SK-N-SH (cell line): Measurements from ENCODE around the gene RAB17. TPM values are rescaled to one million over a fixed set of nuclear protein-coding genes. Genes with fewer than 3 reads are reported as not detected.

Experiments used
- CTCF ChIA-PET: fragments of 300-600, 350-600 bp; formaldehyde crosslinking; extraction: SDS; loops from one replicate; lab custom pipeline; 2021; lab: Yijun Ruan, JAX
- POLR2A ChIA-PET: fragments of 350-600 bp; sonication (Branson Sonifier 250); formaldehyde crosslinking; extraction: SDS; loops from one replicate; lab custom pipeline; 2020; ENCODE audit warnings: antibody characterized with exemption, inconsistent platforms; lab: Yijun Ruan, JAX
- DNase-seq: peaks from one replicate; pipeline ENCODE4 v3.0.0; 2012
- H2AFZ ChIP-seq: fragments of 200-600 bp; sonication (generic); 2 replicates; pipeline ENCODE4 v1.8.1; 2016; ENCODE audit warnings: antibody characterized with exemption, mild to moderate bottlenecking, low read depth
- H3F3A ChIP-seq: fragments of 200-600 bp; sonication (generic); replicated peaks from 2 replicates; pipeline ENCODE3; 2016; ENCODE audit warnings: antibody characterized with exemption, mild to moderate bottlenecking; ENCODE audit not compliant: insufficient read depth
- H3K27ac ChIP-seq, 2 experiments: fragments of 200-500 bp in 1 of 2; fragments of 200-600 bp in 1 of 2; sonication (Bioruptor generic) in 1 of 2; sonication (generic), shearing (Covaris generic) in 1 of 2; 2 replicates each; pipeline versions ENCODE4 v1.5.1 to v1.6.1; 2014 to 2016; ENCODE audit warnings: low read depth in 2 of 2, inconsistent platforms in 1 of 2, low read length in 1 of 2, mild to moderate bottlenecking in 1 of 2, mixed read lengths in 1 of 2
- H3K27me3 ChIP-seq: fragments of 200-600 bp; sonication (generic), shearing (Covaris generic); 2 replicates; pipeline ENCODE4 v1.6.1; 2016; ENCODE audit warnings: mixed run types; ENCODE audit not compliant: insufficient read depth
- H3K36me3 ChIP-seq, 2 experiments: fragments of 200-500 bp in 1 of 2; fragments of 200-600 bp in 1 of 2; sonication (Bioruptor generic) in 1 of 2; sonication (generic) in 1 of 2; replicated peaks in 1 of 2; 2 replicates each; pipeline versions ENCODE3 to v1.5.1; 2014 to 2016; ENCODE audit warnings: low read length in 1 of 2, mild to moderate bottlenecking in 1 of 2; ENCODE audit not compliant: insufficient read depth in 2 of 2, control insufficient read depth in 1 of 2
- H3K4me1 ChIP-seq, 2 experiments: fragments of 200-500 bp in 1 of 2; fragments of 200-600 bp in 1 of 2; sonication (Bioruptor generic) in 1 of 2; sonication (generic), shearing (Covaris generic) in 1 of 2; 2 replicates each; pipeline versions ENCODE4 v1.5.1 to v1.6.1; 2014 to 2016; ENCODE audit warnings: low read depth in 1 of 2, low read length in 1 of 2, mixed run types in 1 of 2; ENCODE audit not compliant: insufficient read depth in 2 of 2, control insufficient read depth in 1 of 2
- H3K4me2 ChIP-seq: fragments of 200-600 bp; sonication (generic), shearing (Covaris generic); 2 replicates; pipeline ENCODE4 v1.6.1; 2017; ENCODE audit warnings: mixed run types
- H3K4me3 ChIP-seq, 2 experiments: fragments of 200-500 bp in 1 of 2; fragments of 200-600 bp in 1 of 2; sonication (Bioruptor generic) in 1 of 2; sonication (generic), shearing (Covaris generic) in 1 of 2; 2 replicates each; pipeline versions ENCODE4 v1.5.1 to v1.8.1; 2014 to 2016; ENCODE audit warnings: low read depth in 2 of 2, inconsistent platforms in 1 of 2, low read length in 1 of 2, mild to moderate bottlenecking in 1 of 2, mixed read lengths in 1 of 2, moderate library complexity in 1 of 2
- H3K79me2 ChIP-seq: fragments of 200-600 bp; sonication (generic); 2 replicates; pipeline ENCODE4 v1.8.1; 2017; ENCODE audit warnings: mild to moderate bottlenecking; ENCODE audit not compliant: insufficient read depth
- H3K9ac ChIP-seq: fragments of 200-600 bp; sonication (generic); 2 replicates; pipeline ENCODE4 v1.6.1; 2017; ENCODE audit warnings: mixed run types
- H3K9me2 ChIP-seq: fragments of 200-600 bp; sonication (generic); 2 replicates; pipeline ENCODE4 v1.6.1; 2017; ENCODE audit warnings: mixed run types
- H3K9me3 ChIP-seq: fragments of 200-600 bp; sonication (generic); 2 replicates; pipeline ENCODE4 v1.6.1; 2017; ENCODE audit warnings: mixed run types, mild to moderate bottlenecking, moderate library complexity
- H4K20me1 ChIP-seq: fragments of 200-600 bp; sonication (generic); 2 replicates; pipeline ENCODE4 v1.6.1; 2017; ENCODE audit warnings: mild to moderate bottlenecking, mixed run types; ENCODE audit not compliant: insufficient read depth
- CHD2 ChIP-seq: fragments of 150-350 bp; IDR thresholded peaks from 2 replicates; pipeline ENCODE4 v1.6.1; 2018; ENCODE audit warnings: low read length; ENCODE audit not compliant: partially characterized antibody
- ELF1 ChIP-seq: IDR thresholded peaks from 2 replicates; pipeline ENCODE4 v1.4.0; 2012
- EP300 ChIP-seq, 2 experiments: IDR thresholded peaks; 2 replicates each; pipeline versions ENCODE4 v1.4.0 to v1.6.1; 2012; ENCODE audit warnings: borderline replicate concordance in 1 of 2, low read depth in 1 of 2, low read length in 1 of 2
- EZH2phosphoT487 ChIP-seq: fragments of 200-600 bp; sonication (generic); IDR thresholded peaks from 2 replicates; pipeline ENCODE4 v1.6.1; 2017; ENCODE audit warnings: low read depth, mixed run types, mild to moderate bottlenecking, antibody characterized with exemption, moderate library complexity, borderline replicate concordance
- FOXM1 ChIP-seq: IDR thresholded peaks from 2 replicates; pipeline ENCODE4 v1.4.0; 2012; ENCODE audit warnings: low read depth, mild to moderate bottlenecking
- GABPA ChIP-seq: IDR thresholded peaks from 2 replicates; pipeline ENCODE4 v1.4.0; 2012; ENCODE audit warnings: low read depth, mild to moderate bottlenecking
- GATA2 ChIP-seq: sonication (generic); formaldehyde crosslinking; IDR thresholded peaks from 2 replicates; pipeline ENCODE4 v1.5.0; 2020; ENCODE audit warnings: mild to moderate bottlenecking, missing genetic modification reagents
- JUND ChIP-seq: IDR thresholded peaks from 2 replicates; pipeline ENCODE4 v1.4.0; 2012
- MEF2A ChIP-seq: IDR thresholded peaks from 2 replicates; pipeline ENCODE4 v1.4.0; 2012; ENCODE audit warnings: low read depth, borderline replicate concordance
- NFIC ChIP-seq: IDR thresholded peaks from 2 replicates; pipeline ENCODE4 v1.4.0; 2012; ENCODE audit warnings: borderline replicate concordance
- NRF1 ChIP-seq: IDR thresholded peaks from 2 replicates; pipeline ENCODE4 v1.6.1; 2012; ENCODE audit warnings: low read depth, mild to moderate bottlenecking, low read length
- POLR2AphosphoS5 ChIP-seq: IDR thresholded peaks from 2 replicates; pipeline ENCODE4 v1.6.1; 2012; ENCODE audit warnings: low read depth, low read length
- RAD21 ChIP-seq: IDR thresholded peaks from 2 replicates; pipeline ENCODE4 v1.6.1; 2012; ENCODE audit warnings: mild to moderate bottlenecking, low read length
- RCOR1 ChIP-seq: fragments of 150-350 bp; IDR thresholded peaks from 2 replicates; pipeline ENCODE4 v1.6.1; 2017; ENCODE audit warnings: antibody characterized with exemption, low read length
- RFX5 ChIP-seq: IDR thresholded peaks from 2 replicates; pipeline ENCODE4 v1.6.1; 2012; ENCODE audit warnings: mild to moderate bottlenecking, improper control_type of control experiment, low read length
- RXRA ChIP-seq: IDR thresholded peaks from 2 replicates; pipeline ENCODE4 v1.4.0; 2012; ENCODE audit warnings: low read depth, mild to moderate bottlenecking, borderline replicate concordance
- SIN3A ChIP-seq: IDR thresholded peaks from 2 replicates; pipeline ENCODE4 v1.6.1; 2012; ENCODE audit warnings: low read depth, mild to moderate bottlenecking, low read length, moderate library complexity, borderline replicate concordance
- SMC3 ChIP-seq: IDR thresholded peaks from 2 replicates; pipeline ENCODE4 v1.6.1; 2012; ENCODE audit warnings: low read depth, low read length, improper control_type of control experiment
- TAF1 ChIP-seq: IDR thresholded peaks from 2 replicates; pipeline ENCODE4 v1.6.1; 2012; ENCODE audit warnings: low read depth, mild to moderate bottlenecking, low read length, moderate library complexity, borderline replicate concordance
- TCF12 ChIP-seq: IDR thresholded peaks from 2 replicates; pipeline ENCODE4 v1.4.0; 2012
- TEAD4 ChIP-seq: IDR thresholded peaks from 2 replicates; pipeline ENCODE4 v1.4.0; 2012; ENCODE audit warnings: mild to moderate bottlenecking, borderline replicate concordance; ENCODE audit not compliant: insufficient read depth
- WGBS: methylation state at CpG from one replicate; pipeline ENCODE4 v1.1.6; 2017; ENCODE audit warnings: low lambda C conversion rate; 5-methylcytosine and 5-hydroxymethylcytosine counted together
- polyA plus RNA-seq, 3 experiments: library from polyadenylated mRNA; depleted of rRNA; stranded (reverse); fragments of >200 nt; gene quantifications; 2 replicates each; pipeline ENCODE4 v1.2.3, GENCODE V29; 2012
- TF ChIP-seq, protein P1 (sequence below): IDR thresholded peaks from 2 replicates; pipeline ENCODE4 v1.4.0; 2012; ENCODE audit warnings: low read depth, borderline replicate concordance
- TF ChIP-seq, protein P2 (sequence below): IDR thresholded peaks from 2 replicates; pipeline ENCODE4 v1.4.0; 2012; ENCODE audit warnings: low read depth, borderline replicate concordance
- TF ChIP-seq, protein P3 (sequence below): IDR thresholded peaks from 2 replicates; pipeline ENCODE4 v1.4.0; 2012; ENCODE audit warnings: low read depth
- TF ChIP-seq, protein P4 (sequence below): IDR thresholded peaks from 2 replicates; pipeline ENCODE4; 2012
- TF ChIP-seq, protein P5 (sequence below): fragments of 150-350 bp; IDR thresholded peaks from 2 replicates; pipeline ENCODE4 v1.6.1; 2017; ENCODE audit warnings: antibody characterized with exemption, low read length, low read depth, borderline replicate concordance
- TF ChIP-seq, protein P6 (sequence below): IDR thresholded peaks from 2 replicates; pipeline ENCODE4 v1.6.1; 2012; ENCODE audit warnings: mild to moderate bottlenecking, low read depth, low read length, moderate library complexity

RAB17 gene
- polyA plus RNA-seq, 1 of the 3 experiments (the other 2 are of a cell fraction): 0.10 TPM

DNA sequence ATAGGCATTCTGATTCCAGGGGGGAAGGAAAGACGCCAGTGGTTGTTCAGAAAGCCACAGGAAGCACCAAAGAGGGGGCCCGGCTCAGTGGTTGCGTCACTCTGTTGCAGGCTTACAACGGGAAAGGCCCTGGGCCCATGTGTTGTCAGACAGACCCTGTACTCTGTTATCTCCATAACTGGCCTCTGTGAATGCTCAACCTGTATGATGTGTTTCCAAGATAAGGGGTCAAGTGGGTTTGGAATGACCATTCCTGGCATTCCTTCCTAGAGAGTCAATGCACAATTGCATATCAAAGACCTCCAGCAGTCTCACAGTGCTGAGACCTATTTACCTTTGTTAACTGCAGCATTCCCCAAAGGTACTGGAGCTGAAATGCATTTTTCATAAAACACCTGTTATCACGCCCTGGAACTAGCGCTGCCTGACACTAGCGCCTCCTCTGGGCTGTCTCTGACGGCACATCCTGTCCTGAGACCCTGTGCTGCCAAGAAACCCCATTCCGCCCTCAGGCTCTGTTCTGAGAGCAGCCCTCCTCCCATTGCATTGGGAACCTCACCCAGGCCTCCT, 23.7 kb upstream of the RAB17 start:
- Histone ChIP-seq H3K4me3 (no peak overlapping the region), H3K4me1 (peaks cover 20 to 41% of the 10 kb centered on the region in 2 experiments), H3K27ac (peak overlapping the region; percentile 11 to 96; a peak in 3 of 4 replicates), H3K9ac (no peak overlapping the region), H2AFZ (no peak overlapping the region), H3K79me2 (no peaks in the 10 kb centered on the region), H4K20me1 (no peaks in the 10 kb centered on the region), H3K36me3 (no peaks in the 10 kb centered on the region), H3K9me3 (no peaks in the 10 kb centered on the region), H3F3A (peaks cover 40% of the 10 kb centered on the region), H3K4me2 (no peak overlapping the region), H3K27me3 (no peaks in the 10 kb centered on the region), H3K9me2 (no peaks in the 10 kb centered on the region)
- ChIA-PET POLR2A (no interaction called here), CTCF (interaction anchor here (0.7 to 1.5 kb wide), 4 partner anchors 8 to 26 kb away, joined by 3 to 4 read pairs (median 3); no protein-coding TSS in a partner anchor)
- 65% methylated on average over 6 of the region's 9 CpGs for WGBS
- no peak for DNase-seq
- TF ChIP-seq JUND: peak; percentile 46
- TF ChIP-seq NRF1: no peak
- TF ChIP-seq ELF1: no peak
- TF ChIP-seq, protein P1, sequence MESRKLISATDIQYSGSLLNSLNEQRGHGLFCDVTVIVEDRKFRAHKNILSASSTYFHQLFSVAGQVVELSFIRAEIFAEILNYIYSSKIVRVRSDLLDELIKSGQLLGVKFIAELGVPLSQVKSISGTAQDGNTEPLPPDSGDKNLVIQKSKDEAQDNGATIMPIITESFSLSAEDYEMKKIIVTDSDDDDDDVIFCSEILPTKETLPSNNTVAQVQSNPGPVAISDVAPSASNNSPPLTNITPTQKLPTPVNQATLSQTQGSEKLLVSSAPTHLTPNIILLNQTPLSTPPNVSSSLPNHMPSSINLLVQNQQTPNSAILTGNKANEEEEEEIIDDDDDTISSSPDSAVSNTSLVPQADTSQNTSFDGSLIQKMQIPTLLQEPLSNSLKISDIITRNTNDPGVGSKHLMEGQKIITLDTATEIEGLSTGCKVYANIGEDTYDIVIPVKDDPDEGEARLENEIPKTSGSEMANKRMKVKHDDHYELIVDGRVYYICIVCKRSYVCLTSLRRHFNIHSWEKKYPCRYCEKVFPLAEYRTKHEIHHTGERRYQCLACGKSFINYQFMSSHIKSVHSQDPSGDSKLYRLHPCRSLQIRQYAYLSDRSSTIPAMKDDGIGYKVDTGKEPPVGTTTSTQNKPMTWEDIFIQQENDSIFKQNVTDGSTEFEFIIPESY: no peak
- peak; percentile 87 for TF ChIP-seq TCF12
- no peak for TF ChIP-seq MEF2A
- TF ChIP-seq, protein P2, sequence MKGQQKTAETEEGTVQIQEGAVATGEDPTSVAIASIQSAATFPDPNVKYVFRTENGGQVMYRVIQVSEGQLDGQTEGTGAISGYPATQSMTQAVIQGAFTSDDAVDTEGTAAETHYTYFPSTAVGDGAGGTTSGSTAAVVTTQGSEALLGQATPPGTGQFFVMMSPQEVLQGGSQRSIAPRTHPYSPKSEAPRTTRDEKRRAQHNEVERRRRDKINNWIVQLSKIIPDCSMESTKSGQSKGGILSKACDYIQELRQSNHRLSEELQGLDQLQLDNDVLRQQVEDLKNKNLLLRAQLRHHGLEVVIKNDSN: no peak
- no peak for TF ChIP-seq SIN3A
- TF ChIP-seq FOXM1: no peak
- peak; percentile 49; the same call in 1 of the 2 replicates for TF ChIP-seq POLR2AphosphoS5
- no peak for TF ChIP-seq GABPA
- peak; percentile 38; the same call in 1 of the 2 replicates for TF ChIP-seq NFIC
- TF ChIP-seq RCOR1: no peak
- peak; percentile 83; the same call in 1 of the 2 replicates for TF ChIP-seq RXRA
- peak; percentile 70; the same call in 1 of the 2 replicates for TF ChIP-seq TEAD4
- no peak for TF ChIP-seq TAF1
- TF ChIP-seq RFX5: no peak
- TF ChIP-seq SMC3: no peak
- no peak for TF ChIP-seq EZH2phosphoT487
- TF ChIP-seq, protein P3, sequence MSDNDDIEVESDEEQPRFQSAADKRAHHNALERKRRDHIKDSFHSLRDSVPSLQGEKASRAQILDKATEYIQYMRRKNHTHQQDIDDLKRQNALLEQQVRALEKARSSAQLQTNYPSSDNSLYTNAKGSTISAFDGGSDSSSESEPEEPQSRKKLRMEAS: no peak
- no peak for TF ChIP-seq CHD2
- TF ChIP-seq, protein P4, sequence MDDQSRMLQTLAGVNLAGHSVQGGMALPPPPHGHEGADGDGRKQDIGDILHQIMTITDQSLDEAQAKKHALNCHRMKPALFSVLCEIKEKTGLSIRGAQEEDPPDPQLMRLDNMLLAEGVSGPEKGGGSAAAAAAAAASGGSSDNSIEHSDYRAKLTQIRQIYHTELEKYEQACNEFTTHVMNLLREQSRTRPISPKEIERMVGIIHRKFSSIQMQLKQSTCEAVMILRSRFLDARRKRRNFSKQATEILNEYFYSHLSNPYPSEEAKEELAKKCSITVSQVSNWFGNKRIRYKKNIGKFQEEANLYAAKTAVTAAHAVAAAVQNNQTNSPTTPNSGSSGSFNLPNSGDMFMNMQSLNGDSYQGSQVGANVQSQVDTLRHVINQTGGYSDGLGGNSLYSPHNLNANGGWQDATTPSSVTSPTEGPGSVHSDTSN: peak; percentile 70
- TF ChIP-seq EP300 (IDR thresholded peaks at IDR 0.05; ENCODE audit: borderline replicate concordance in 1 of 2, low read depth in 1 of 2, low read length in 1 of 2): peak in 1 of 2 experiments; percentile 78; a peak in 1 of 4 replicates
- TF ChIP-seq, protein P5, sequence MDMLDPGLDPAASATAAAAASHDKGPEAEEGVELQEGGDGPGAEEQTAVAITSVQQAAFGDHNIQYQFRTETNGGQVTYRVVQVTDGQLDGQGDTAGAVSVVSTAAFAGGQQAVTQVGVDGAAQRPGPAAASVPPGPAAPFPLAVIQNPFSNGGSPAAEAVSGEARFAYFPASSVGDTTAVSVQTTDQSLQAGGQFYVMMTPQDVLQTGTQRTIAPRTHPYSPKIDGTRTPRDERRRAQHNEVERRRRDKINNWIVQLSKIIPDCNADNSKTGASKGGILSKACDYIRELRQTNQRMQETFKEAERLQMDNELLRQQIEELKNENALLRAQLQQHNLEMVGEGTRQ: no peak
- TF ChIP-seq, protein P6, sequence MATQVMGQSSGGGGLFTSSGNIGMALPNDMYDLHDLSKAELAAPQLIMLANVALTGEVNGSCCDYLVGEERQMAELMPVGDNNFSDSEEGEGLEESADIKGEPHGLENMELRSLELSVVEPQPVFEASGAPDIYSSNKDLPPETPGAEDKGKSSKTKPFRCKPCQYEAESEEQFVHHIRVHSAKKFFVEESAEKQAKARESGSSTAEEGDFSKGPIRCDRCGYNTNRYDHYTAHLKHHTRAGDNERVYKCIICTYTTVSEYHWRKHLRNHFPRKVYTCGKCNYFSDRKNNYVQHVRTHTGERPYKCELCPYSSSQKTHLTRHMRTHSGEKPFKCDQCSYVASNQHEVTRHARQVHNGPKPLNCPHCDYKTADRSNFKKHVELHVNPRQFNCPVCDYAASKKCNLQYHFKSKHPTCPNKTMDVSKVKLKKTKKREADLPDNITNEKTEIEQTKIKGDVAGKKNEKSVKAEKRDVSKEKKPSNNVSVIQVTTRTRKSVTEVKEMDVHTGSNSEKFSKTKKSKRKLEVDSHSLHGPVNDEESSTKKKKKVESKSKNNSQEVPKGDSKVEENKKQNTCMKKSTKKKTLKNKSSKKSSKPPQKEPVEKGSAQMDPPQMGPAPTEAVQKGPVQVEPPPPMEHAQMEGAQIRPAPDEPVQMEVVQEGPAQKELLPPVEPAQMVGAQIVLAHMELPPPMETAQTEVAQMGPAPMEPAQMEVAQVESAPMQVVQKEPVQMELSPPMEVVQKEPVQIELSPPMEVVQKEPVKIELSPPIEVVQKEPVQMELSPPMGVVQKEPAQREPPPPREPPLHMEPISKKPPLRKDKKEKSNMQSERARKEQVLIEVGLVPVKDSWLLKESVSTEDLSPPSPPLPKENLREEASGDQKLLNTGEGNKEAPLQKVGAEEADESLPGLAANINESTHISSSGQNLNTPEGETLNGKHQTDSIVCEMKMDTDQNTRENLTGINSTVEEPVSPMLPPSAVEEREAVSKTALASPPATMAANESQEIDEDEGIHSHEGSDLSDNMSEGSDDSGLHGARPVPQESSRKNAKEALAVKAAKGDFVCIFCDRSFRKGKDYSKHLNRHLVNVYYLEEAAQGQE: no peak
- TF ChIP-seq GATA2 (CRISPR knock-in tag): no peak
- no peak for TF ChIP-seq RAD21
